EL (cell line): ENCODE results near the gene SIX3.
A peak's percentile ranks its signal among the peaks of the same experiment; 100 is the strongest.

Experiments
- DNase-seq: peaks from one replicate; pipeline ENCODE4 v3.0.0-alpha.2; 2016

Gene SIX3

DNA sequence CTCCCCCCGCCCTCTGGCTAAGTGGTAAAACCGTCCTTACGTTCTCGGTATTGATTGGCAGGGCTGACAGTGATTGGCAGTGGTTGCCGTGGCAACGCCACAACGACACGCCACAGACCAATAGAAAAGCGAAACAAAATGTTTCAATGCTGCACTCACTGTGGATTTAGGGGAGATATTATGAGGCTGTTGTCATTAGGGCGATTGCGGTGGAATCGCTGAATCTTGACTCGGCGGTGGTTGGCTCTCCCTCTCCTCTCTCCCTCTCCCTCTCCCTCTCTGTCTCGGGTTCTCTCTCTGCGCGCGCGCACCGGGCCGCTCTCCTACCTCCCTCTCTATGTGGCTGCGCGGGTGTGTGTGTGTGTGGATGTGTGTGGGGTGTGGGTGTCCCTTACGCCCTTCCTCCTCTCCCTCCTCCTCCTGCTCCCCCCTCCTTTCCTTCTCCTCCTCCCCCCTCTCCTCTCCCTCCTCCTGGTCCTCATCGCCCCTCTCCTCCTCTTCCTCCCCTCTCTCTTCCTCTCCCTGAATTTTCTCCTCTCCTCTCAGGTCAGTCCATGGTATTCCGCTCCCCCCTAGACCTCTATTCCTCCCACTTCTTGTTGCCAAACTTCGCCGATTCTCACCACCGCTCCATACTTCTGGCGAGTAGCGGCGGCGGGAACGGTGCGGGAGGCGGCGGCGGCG is at the start of gene SIX3:
Gene SIX3 (plus strand): TSS at position 152 of the 684 bp plus-strand sequence. CDS start 403 bp downstream, at position 555.
- DNase-seq: peak; percentile 36

DNA sequence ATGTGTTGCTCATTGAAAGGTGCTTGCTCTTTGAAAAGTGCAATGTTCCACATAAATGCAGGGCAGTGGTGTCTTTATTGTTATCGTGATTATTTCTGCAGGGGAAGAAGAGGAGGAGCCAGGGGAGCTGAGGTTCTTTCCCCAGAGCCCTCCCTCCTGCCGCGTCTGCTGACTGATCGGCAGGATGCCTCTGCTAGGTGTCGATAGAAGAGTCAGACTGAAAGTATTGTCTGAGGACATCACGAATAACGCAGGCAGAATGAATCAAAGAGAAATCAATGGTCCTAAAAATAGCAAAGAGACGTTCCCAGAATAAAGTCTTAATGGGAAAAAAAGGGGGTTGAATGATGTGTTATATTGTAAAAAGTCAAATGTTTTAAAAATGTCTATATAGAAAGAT is 47.4 kb upstream of the SIX3 start:
- no peak for DNase-seq

DNA sequence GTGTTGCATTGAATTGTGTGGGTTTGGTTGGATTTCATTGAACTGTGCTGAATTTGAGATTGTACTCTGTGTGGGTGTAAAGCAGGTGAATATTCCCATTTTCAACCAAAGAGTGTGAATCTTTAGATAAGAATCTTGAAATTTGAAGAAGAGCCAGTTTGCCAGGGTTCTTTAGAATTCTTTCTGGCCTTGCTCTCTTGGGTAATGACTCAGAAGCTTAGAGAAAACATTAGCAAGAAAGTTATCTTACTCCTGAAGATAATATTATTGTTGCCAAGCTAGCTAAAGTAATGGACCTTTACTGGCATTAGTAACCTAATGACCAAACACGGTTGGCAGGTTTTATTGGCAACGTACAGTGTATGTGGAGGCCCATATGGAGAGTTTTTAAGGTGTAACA is 46.4 kb upstream of the SIX3 start:
- no peak for DNase-seq

DNA sequence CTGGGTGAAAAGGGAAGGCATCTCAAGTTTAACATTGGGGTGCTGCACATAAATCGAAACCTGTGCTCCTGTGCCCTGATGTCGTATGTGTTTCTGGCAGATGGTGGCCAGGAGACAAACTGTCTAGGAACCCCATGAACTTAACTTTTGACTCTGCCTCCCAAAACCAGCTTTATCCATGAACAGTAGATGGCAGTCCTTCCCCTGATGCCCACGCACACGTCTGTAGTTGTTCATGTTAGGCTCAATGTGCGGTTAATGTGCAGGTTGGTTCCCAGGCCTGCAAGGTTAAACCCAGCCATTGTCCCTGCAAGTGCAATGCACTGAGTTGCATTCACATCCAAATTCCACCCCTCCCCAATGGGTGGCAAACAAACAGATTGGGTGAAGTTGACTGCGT is 44.1 kb upstream of the SIX3 start:
- DNase-seq: no peak

DNA sequence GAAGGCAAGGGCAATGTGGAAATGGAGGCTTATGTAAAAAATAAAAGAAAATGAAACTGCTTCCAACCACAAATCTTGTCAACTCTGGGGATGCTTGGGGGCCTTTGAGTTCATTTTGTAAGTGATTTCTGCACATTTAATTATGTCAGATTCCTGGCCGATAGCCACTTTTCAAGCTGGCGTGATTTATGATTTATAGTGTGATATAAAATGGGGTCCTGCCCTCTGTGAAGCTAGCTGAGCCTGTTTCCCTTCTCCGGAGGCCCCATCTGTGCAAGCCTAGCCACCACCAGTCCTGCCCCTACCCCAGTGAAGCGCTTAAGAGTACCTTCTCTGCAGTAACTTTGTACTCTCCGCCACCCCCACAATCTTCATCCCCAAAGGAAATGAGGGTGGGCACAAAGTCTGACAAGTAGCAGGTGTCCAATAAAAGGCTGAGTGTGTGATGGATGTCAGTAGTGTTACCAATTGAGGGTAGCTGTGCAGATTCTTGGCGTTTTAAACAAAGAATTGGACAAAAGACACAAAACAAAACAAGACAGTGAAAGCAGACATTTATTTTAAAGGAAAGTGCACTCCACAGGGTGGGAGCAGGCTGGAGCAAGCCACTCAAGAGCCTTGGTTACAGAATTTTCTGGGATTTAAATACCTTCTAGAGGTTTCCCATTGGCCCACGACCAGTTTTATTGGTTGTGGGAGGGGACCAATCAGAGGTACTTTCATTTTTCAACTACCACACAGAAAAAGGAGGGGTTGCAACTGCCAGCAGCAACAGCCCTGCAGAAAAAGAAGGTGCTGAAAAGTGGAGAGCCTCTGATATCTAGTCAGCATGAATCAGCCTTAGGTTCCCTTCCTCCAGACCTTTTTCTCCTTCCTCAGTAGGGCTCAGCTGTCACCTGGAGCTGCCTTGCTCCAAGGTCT is 39.0 kb upstream of the SIX3 start:
- no peak for DNase-seq

DNA sequence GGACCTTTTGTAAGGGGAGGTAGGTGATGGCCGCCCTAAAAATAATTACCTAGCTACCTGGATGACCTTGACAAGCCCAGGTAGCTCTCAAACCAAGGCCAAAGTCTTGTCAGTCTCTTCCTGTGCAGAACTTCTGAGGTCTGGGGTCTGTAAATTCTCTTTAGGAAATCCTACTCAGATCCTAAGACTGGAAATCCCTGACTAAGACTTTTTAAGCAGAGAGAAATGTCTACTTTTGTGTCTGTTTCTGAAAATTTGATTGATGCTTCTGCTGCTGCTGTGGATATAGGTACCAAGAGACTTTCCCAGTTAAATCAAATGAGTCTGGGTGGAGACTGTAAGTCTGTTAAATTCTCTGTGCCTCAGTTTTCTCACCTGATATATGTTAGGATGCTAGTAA is 36.9 kb upstream of the SIX3 start:
- no peak for DNase-seq

DNA sequence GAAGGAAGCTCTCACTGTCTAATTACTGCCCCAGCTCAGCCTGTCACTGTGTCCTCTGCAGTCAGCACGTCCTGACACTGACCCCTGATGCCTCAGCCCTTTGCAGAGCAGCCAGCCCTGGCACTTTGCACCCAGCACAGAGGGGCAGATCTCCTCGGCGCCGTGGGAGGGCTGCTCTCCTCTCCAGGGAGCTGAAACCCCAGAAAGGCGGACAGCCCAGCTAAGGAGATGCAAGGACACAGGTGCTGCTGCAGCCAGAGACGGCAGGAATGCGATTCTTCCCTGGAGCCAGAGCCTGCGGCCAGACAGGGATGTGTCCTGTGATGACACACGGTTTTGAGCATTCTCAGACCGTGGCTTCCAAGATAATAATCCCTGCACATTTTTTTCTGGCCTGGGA is 34.5 kb upstream of the SIX3 start:
- peak; percentile 16 for DNase-seq

DNA sequence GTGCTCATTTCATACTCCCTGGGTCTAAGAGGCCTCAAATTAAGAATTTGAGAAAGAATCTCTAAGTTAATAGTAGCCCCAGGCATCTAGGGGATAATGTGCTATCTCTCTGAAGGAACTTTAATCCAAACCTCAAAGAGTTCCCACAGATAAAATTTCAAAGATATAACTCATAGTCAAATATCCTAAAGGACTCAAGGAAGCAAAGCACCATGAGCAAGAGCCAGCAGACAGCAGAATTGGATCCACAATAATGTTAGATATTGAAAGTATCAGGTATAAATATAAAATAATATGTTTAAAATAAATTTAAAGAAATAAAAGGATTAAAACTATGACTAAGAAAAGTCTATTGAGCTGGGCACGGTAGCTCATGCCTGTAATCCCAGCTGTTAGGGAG is 31.7 kb upstream of the SIX3 start:
- DNase-seq: no peak

DNA sequence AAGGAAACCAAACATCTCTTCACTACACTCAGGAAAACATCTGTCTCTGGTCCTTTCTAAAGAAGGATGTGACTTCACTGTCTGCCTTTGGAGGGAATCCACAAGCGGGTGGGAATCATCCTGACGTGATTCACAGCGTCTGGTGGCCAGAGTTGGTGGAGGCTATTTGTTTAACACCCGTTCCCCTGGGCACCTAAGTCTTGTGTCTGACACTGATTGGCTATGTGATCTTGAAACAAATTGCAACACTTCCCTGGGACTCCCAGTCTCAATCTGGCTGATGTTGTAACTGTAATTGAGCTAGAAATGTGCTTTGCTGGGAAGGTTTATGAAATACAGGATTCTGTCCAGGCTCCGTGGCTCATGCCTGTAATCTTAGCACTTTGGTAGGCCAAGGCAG is 28.8 kb upstream of the SIX3 start:
- peak; percentile 37 for DNase-seq

DNA sequence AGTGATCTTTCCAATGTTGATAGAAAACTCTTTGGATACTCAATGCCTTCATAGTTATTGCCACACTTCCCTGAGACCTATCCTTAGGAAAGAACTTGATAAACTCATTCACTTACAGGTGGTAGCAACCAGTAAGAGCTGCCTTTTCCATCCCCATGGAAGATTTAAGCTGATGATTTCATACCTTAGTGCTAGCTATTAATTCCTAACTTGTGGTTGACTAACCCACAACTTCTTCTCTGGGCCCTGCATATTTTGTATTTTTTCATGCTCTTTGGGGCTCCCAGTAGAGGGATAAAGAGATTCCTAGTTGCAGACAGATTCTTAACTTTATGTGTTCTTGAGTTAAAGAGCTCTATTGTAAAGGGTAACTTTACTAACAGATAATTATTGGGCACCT is 25.2 kb upstream of the SIX3 start:
- no peak for DNase-seq

DNA sequence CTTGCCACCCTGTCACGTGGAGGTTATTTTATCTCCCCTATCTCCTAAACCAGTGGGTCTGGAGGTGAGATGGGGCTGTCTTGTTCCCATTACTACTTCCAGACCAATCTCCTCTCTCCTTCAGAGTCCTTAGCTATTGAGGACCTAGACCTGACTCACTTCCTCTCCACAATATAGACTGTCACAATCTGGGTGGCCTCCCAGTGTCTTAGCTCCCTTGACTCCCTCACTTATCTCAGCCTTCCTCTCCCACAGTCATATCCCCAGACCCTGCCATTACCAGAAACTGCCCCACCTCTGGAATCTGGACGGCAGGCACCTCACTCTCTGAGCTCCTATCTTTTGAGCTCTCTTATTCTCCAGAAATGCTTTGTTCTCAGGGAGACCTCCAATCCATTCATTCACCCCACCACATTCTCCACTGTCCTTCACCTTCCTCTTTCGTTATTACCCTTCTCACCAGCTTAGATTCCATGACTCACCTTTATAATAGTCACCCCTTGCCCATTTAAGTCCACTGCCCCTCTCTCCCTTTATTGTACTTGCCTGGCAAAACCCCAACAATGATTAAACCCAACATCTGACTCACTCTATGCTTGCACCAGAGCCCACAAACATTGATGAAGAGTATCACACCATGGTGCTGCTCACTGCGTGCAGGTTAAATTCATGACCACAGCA is 23.3 kb upstream of the SIX3 start:
- no peak for DNase-seq

DNA sequence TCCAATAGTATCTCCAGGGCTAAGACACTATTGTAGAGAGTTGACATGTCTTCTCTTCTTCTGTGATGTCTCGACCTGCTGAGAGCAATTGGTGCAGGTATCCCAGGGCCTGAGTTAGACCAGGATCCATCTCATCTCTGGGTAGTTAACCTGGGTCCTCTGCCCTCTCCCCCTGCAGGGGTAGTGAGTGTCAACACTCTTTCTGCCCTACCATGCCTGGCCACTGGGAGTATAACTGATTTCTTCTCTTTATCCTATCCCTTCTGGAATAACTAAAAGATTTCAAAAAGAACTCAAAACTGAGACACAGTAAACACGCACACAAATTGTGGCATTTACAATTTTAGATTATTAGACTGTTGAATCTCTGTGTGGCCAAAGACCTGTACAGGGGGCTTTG is 20.8 kb upstream of the SIX3 start:
- DNase-seq: no peak

DNA sequence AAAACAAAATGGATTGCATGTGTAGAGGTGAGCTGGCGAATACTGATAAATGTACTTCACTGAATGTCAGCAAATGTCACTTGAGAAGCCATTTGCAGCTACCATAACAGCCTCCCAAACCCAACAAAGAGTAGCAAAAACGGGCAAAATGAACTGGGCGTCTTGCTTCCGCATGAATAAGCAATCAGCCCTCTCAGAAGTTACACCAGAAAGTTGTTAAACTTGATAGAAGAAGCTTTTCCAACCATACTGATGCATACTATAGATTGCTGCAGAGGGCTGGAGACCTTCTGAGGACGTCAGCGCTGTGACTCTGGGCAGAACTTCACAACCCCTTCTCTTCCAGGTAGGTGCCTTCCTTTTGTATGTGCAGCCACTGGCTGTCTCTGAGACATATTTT is 18.7 kb upstream of the SIX3 start:
- DNase-seq: no peak

DNA sequence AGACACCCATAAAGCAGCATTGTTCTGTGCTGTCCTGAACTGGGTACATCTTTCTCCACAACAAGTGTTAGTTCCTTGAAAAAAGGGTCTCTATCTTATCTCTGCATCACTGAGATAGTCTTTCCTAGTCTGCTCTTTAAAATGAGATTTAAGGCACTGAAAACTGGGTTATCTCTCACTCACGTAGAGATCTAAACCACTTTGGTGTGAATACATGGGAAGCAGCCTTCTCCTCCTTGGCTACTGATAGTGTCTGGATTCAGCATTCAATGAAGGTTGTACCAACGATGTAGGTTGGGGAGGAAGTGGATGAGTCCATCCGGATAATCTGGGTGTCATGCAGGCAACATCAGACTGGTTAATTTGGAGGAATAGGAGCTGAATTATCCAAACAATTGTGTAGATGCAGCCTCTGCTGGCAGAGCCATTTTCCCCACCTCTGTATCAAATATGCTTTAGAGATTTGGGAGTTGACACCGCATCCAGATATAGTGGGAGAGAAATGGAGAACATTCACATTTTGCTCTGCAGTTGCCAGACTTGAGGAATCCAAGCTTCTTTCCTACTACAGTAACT is 15.9 kb upstream of the SIX3 start:
- DNase-seq: no peak

DNA sequence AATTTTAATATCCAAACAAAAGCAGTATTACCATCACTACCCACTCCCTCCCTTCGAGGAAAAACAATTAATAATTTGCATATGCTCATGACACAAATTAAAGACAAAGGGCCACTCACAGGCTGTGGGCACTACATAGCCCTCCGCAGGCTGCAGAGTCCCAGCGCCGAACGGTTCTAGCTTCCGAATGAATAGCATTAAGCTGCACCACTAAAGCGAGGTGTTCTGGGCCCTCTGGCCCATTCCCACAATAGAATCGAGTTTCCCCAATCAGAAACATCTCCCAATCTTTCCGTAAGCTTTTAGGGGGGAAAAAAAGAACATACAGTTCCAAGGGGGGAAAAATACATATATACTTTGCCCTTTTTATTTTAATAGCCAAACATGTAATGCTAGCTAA is 14.5 kb upstream of the SIX3 start:
- no peak for DNase-seq

DNA sequence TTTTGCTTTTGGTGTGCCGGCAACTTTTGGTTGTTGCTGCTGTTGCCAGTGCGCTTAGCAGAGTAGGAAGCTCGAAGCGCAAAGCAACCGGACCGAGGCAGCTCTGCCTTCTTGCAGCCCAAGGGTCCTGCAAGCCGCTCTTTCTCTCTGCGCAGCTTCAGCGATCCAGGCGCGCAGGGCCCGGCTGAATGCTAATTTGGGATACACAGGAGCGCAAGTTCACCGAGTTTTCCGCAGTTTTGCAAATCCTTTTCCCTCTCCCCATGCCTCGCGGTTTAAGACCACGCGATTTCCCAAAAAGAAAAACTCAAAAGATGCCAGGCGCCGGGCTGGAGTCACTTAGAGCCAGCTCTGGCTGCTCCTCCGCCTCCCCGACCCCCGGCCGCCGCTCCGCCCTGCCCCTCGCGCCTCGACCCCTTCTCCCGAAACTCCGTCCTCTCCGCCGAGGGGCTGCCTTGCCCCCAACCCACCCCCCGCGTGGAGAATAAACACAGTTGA is 13.5 kb upstream of the SIX3 start:
- no peak for DNase-seq

DNA sequence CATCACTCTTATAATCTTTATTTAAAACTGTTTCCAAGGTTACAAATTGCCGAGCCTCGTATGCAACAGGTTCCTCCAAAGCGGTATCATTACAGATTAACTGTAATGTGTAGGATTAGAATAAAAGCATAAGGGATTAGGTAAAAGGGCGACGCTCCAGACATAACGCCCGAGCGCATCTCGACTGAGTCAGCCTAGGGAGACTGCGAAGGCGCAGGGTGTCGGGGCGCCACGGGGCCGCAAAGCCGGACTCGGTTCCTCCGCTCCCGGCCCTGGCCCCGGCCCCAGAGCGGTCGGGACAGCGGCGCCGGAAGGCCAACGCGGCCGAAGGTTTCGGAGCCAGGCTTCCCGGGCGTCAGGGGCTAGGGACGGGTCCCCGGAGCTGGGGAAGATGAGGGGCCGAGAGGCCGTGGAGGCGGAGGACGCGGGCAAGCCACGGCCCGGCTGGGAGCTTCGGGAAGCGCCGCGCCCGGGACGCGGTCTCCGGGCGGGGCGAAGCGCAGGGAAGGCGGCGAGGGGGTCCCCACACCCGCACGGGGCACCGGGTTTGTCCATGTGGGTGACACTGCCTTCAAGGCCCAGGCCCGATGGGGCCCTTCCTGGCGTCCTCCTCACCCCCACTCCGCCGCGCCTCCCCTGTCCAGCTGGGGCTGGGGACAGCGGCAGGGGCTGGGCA is 12.9 kb upstream of the SIX3 start:
- DNase-seq: no peak

DNA sequence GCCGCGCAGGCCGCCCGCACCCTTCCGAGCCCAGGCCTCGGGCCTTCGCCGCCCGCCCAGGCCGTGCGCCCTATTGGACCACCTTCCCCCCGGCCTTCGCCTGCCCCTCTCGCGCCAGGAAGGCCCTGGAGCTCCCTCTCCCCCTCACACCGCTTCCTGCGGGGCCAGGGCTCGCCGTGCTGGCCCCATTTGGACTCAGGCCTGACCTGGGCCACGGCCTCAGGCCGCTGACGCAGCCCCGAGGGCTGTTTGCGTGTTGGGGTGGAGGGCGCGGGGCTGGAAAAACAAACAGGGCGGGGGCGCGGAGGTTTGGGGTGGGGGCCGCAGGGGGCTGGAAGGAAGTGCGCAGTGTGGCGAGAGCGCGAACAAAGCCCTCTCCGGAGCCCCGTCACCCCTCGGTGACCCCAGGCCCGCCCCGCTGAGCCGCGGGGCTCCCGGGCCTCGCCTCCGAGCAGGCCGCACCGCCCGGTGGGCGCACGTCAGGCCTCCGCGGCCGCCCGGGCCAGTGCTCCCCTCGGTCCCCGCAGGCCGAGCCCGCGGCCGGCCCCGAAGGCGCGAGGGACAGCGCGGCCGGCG is 12.3 kb upstream of the SIX3 start:
- DNase-seq: no peak

DNA sequence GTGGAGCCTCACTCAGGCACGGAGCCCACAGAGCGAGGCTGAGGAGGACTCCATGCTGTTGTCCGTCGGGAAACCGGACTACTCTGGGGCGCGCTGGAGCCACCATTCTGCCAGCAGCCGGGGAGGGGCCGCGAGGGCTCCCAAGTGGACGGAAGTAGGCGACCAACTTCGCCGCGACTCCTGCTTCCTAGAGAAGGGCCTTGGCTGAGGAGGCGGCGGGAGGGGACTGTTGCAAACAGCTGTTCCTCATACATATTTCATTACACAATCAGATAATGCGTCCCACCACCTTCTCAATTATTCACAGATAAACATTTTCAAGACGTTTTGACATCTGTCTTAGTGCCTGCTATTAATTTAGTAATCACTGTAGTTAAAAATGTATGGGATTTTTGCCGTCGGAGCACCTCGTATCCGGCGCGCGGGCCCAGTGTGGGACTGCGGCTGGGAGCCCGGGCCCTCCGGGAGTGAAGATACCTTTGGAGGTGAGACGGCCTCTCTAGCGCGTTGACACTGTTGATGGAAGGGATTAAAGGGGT is 11.7 kb upstream of the SIX3 start:
- no peak for DNase-seq

DNA sequence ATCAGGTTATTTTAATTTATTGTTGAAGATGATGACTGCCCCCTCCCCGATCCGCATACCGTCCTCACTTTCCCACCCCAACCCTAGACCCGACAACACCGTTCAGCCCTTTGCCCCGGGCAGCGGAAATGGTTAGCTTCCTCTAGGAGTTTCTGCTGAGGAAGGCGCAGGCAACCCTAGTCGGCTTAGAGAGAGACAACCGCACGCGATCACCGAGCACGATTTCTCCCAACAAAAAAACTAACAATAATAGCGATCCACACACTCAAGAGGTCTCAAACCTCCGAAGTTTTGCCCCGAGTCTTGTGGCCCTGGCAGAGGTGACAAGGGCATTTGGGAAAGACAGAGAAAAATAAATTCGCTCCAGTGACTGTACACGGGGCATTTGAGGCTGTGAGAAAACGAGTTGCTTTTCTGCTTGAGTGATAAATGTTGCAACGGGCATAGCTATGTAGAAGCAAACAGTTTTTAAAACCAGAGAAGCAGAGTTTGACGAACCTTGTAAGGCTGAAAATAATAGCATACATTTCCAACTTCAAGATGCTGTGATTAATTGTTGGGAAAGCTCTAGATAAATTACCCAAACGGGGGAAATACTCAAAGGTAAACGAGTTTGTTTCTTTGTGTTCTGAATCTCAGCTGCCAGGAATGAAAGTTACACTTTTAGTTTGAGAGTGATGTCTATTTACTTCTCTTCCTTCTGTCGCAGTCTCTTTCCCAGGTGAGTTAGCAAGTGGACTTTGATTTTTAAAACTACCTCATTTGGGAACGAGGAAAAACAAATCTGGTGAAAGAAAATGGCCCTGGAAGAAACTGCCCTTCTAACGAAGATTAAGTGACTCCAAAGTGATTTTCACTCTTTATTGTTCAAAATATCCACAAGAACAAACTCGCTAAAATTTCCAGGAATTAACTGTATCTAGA is 11.0 kb upstream of the SIX3 start:
- DNase-seq: peak; percentile 25
